Upper lobe of left lung (tissue), 4 donors: ENCODE measurements around the gene GNPAT.

Experiments used
- EP300 ChIP-seq, 4 donors: sonication (generic); formaldehyde crosslinking; IDR thresholded peaks; one replicate each; pipeline ENCODE4 v1.5.1; 2017; ENCODE audit warnings: antibody characterized with exemption in 4 of 4, control low read depth in 2 of 4
- POLR2A ChIP-seq, 4 donors: fragments of 450-650 bp; IDR thresholded peaks; one replicate each; pipeline ENCODE4 v1.5.1; 2016 to 2017; ENCODE audit warnings: antibody characterized with exemption in 4 of 4, mild to moderate bottlenecking in 2 of 4
- POLR2AphosphoS5 ChIP-seq, 2 donors: sonication (generic); formaldehyde crosslinking; IDR thresholded peaks; one replicate each; pipeline ENCODE4 v1.5.1; 2017; ENCODE audit warnings: antibody characterized with exemption in 2 of 2
- TF ChIP-seq, protein P1 (sequence below), 6 experiments: fragments of 450-650 bp in 4 of 6; fragments of 200-600 bp in 2 of 6; sonication (generic) in 2 of 6; IDR thresholded peaks; one replicate each; pipeline ENCODE4 v1.5.1; 2016 to 2019; ENCODE audit warnings: antibody characterized with exemption in 6 of 6

DNA sequence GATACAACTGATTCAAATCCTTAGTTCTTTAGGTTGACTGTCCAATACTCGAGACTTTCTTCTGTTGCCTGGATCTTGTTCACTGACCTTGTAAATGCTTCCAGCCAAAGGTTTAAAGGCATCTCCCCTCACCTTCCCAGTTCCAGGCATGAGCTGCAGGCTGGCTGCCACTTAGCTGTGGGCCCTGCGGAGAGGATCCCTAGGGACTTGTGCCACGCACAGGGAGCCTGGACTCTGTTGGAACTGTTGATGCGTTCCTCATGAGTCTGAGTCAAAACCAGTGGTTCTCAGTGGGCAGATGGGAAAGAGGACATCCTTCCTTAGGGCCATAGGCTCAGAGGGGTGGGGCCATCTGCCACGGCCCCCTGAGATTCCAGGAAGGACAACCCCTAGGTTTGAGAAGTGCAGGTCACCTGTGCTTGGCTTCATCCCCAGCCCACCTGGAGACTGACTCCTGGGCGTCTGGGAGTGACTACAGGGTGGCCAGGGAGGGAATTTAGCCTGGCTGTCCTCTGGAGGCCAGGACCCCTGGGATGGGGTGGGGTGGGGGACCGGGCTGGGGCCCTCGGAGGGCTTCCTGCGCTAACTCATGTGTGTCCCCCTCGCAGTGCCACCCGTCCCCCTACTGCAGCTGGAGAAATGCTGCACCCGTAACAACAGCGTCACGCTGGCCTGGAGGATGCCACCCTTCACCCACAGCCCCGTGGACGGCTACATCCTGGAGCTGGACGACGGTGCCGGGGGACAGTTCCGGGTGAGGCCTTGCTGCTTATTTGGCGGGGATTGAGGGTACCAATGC lies 37.6 kb upstream of the GNPAT start:
- TF ChIP-seq POLR2AphosphoS5 (IDR thresholded peaks at IDR 0.05): no peak
- no peak for TF ChIP-seq POLR2A (IDR thresholded peaks at IDR 0.05)
- TF ChIP-seq, protein P1, sequence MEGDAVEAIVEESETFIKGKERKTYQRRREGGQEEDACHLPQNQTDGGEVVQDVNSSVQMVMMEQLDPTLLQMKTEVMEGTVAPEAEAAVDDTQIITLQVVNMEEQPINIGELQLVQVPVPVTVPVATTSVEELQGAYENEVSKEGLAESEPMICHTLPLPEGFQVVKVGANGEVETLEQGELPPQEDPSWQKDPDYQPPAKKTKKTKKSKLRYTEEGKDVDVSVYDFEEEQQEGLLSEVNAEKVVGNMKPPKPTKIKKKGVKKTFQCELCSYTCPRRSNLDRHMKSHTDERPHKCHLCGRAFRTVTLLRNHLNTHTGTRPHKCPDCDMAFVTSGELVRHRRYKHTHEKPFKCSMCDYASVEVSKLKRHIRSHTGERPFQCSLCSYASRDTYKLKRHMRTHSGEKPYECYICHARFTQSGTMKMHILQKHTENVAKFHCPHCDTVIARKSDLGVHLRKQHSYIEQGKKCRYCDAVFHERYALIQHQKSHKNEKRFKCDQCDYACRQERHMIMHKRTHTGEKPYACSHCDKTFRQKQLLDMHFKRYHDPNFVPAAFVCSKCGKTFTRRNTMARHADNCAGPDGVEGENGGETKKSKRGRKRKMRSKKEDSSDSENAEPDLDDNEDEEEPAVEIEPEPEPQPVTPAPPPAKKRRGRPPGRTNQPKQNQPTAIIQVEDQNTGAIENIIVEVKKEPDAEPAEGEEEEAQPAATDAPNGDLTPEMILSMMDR (IDR thresholded peaks at IDR 0.05): no peak
- TF ChIP-seq EP300 (IDR thresholded peaks at IDR 0.05): no peak
